SIG-M5 treated with dmso at 0.1 percent for 504 hours (cell line): Measurements from ENCODE around the gene FGFR2.

Experiments
- DNase-seq: peaks from one replicate; lab custom pipeline; 2025; ENCODE audit not compliant: unreplicated experiment; lab: John Stamatoyannopoulos, UW

Gene FGFR2

GRCh38 chr10:121459279-121459621, 139.0 kb downstream of the FGFR2 start:
- no peak for DNase-seq

DNA sequence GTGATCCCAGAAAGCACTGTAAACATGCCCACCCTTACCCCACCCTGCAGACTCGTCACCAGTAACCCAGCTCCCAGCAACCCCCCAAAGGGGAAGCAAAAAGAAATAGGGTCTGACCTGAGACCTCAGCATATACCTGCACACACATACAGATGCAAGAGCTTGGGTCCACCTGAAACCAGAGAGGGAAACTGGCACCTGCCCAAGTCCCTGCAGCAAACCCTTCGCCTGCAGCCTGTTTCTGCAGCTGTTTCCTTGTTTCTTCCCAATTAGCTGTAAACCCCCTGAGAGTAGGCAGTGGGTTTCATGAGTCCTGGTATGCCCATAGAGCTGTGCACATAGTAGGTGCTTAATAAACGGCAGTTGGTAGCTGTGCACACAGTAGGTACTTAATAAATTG, 140.5 kb downstream of the FGFR2 start:
- no peak for DNase-seq

- no peak for DNase-seq
Measured at GRCh38 chr10:121455377-121455776, 142.9 kb downstream of the FGFR2 start.

- DNase-seq = no peak
Measured at GRCh38 chr10:121454781-121455180, 143.5 kb downstream of the FGFR2 start.

- no peak for DNase-seq
Measured at GRCh38 chr10:121453160-121453559, 145.1 kb downstream of the FGFR2 start.

DNA sequence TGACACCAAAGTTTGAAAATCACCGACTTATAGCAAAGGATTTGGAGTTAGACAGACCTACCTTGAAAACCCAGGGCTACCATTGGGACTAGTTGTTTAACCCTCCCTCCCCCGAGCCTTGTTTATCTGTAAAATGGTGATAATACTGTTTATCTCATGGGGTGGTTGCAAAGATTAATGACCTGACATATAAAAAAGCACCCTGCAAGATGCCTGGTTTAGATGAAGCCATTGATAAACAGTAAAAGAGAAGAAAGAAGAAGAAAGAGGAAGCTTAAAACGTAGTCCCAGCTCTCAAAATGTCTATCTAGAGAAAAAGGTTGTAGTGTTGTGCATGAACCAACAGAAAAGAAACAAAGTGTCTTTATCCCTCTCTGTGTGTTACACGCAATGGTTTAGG, 145.7 kb downstream of the FGFR2 start:
- no peak for DNase-seq

DNA sequence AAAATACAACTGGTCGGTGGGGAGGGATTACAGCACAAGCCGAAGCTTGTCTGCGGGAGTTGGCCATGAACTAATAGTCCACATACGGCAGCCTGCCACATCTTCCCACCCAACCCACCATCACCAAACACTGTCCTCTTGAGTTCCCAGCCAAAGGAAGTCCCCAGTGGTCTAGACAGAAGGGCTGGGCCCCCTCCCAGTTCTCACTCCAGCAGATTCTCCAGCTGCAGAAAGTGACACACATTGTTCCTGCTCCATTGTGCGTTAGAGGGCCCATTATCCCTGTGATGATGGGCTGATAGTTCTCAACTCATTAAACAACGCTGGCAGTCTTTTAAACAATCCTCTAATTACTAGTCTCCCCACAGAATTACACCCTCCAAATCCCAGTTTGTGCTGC, 148.0 kb downstream of the FGFR2 start:
- no peak for DNase-seq

GRCh38 chr10:121449482-121449924, 148.7 kb downstream of the FGFR2 start:
- DNase-seq = no peak

GRCh38 chr10:121448766-121449421, 149.3 kb downstream of the FGFR2 start:
- no peak for DNase-seq

- no peak for DNase-seq
Measured at GRCh38 chr10:121444520-121445165, 153.6 kb downstream of the FGFR2 start.

GRCh38 chr10:121442086-121442935, 155.9 kb downstream of the FGFR2 start:
- no peak for DNase-seq

- no peak for DNase-seq
Measured at GRCh38 chr10:121440461-121440860, 157.8 kb downstream of the FGFR2 start.

GRCh38 chr10:121438333-121438732, 159.9 kb downstream of the FGFR2 start:
- DNase-seq = no peak

DNA sequence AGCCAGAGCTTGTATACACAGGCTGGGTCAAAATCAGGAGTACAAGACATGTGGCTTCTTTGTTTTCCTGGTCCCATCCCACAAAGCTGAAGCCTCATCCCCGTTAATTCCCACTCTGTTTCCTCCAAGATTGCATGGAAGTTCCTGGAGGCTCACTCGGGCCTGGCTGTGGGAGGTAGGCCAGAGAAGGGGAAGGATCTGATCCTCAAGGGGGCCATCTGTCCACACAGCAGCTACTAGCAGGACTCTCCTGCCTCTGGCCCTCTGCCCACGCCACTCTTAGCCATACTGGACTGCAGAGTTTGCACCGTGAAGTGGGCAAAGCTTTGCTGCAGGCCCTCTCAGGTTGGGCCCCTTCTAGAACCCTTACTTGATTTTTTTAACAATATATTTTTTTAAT, 160.6 kb downstream of the FGFR2 start:
- DNase-seq = no peak

DNA sequence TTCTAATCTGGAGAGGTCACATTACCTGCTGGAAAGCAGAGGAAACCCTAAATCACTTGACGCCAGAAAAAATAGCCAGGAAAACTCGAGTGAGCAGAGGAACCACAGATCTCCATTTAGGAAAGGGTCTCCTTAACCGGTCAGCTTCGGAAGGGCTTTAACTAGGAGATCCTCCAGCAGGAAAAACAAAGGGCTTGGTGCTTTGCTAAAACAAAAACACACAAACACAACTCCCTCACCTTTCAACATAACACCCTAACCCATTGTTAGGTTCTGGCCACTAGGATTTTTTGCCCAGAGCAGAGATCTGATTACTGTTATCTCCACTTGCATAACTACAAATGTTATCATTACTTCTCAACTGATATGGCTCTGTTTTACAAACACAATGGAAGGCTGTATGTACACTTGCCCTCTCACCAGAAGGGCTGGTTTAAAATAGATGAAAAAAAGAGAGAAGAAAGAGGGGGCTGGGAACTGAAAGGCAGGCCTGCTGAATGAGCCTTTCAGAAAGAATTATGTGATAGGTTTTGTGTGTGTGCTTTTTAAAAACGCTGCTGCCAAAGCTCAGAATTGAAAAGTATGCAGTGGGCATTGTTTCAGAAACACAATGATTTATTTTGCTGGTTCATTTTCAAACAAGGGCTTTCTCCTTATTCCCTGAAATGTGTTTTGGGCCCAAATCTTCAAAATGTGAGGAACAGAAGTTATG, 161.5 kb downstream of the FGFR2 start:
- DNase-seq = no peak

GRCh38 chr10:121436281-121436629, 162.0 kb downstream of the FGFR2 start:
- no peak for DNase-seq

- no peak for DNase-seq
Measured at GRCh38 chr10:121435099-121435875, 163.0 kb downstream of the FGFR2 start.

DNA sequence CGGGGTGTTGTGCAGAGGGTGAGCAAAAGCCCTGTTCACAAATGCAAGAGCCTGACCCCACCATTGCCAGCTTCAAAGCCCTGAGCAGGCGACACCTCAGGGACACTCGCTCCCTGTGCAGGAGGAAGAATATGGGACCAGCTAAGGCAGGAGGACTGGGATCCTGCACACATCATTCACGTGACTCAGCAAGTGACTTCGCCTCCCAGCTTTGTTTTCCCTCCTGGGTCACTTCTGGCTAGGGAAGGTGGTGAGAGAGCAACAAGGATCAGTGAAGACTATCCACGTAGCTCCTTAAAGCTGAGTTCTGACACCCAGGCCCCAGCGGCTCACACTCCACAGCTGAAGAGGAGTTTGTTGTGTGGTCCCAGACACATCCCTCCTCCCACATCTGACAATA, 164.3 kb downstream of the FGFR2 start:
- DNase-seq = no peak

DNA sequence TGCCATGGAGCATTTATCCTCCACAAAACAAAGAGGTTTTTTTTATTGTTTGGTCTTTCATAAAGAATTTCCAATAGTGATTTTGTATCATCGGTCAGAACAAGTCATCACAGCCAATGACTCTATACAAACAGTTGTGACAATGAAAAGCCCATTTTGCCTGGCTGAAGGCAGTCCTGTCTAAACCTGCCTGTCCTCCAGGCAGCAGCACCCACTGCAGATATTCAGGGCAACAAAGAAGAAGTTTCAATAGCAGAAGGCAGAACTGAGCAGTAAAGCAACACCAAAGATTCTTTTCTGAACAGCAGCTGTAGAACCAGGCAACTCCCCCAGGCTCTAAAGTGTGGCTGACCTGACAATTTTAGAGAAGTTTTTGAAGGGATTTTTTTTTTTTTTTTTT, 169.4 kb downstream of the FGFR2 start:
- no peak for DNase-seq
